Measurements from ENCODE around the gene FADS1.

- TF ChIP-seq CTCF (IDR thresholded peaks at IDR 0.05), result no peak
- no peak for TF ChIP-seq POLR2A (IDR thresholded peaks at IDR 0.05)
Measured at GRCh38 chr11:61793083-61793828, 23.5 kb downstream of the FADS1 start.

Measured in Peyer's patch (tissue), 4 donors.